H9 (cell line): ENCODE data around the gene WDPCP. TPM values are rescaled to one million over a fixed set of nuclear protein-coding genes. Genes with fewer than 3 reads are reported as not detected.
"Not testable (repeated sequence)": the region's sequence is repeated elsewhere in the genome, so short reads cannot be mapped to it uniquely, and the experiment has no call there.

Experiments used
- DNase-seq: peaks from one replicate; pipeline ENCODE4 v3.0.0-alpha.2; 2017
- H2AFZ ChIP-seq: one replicate; pipeline ENCODE4 v1.6.1; 2013; ENCODE audit warnings: mild to moderate bottlenecking, low read length, control low read depth, moderate library complexity
- H2AK5ac ChIP-seq: 2 replicates; pipeline ENCODE4 v1.6.1; 2013; ENCODE audit warnings: low read length, control low read depth, mixed read lengths; ENCODE audit not compliant: insufficient read length
- H2BK120ac ChIP-seq: one replicate; pipeline ENCODE4 v1.6.1; 2013; ENCODE audit warnings: low read depth, mild to moderate bottlenecking, low read length, control low read depth, inconsistent platforms; ENCODE audit not compliant: poor library complexity, severe bottlenecking
- H2BK12ac ChIP-seq: 2 replicates; pipeline ENCODE4 v1.6.1; 2013; ENCODE audit warnings: low read length, control low read depth, mixed read lengths, low read depth; ENCODE audit not compliant: insufficient read length
- H2BK15ac ChIP-seq: 2 replicates; pipeline ENCODE4 v1.6.1; 2013; ENCODE audit warnings: low read depth, low read length, control low read depth
- H2BK20ac ChIP-seq: one replicate; pipeline ENCODE4 v1.6.1; 2013; ENCODE audit warnings: low read depth, mild to moderate bottlenecking, low read length, control low read depth, inconsistent platforms; ENCODE audit not compliant: poor library complexity, severe bottlenecking
- H2BK5ac ChIP-seq: 2 replicates; pipeline ENCODE4 v1.6.1; 2013; ENCODE audit warnings: low read length, control low read depth, mixed read lengths; ENCODE audit not compliant: insufficient read length
- H3K14ac ChIP-seq: 2 replicates; pipeline ENCODE4 v1.6.1; 2013; ENCODE audit warnings: low read length, control low read depth; ENCODE audit not compliant: insufficient read depth
- H3K18ac ChIP-seq: 2 replicates; pipeline ENCODE4 v1.6.1; 2013; ENCODE audit warnings: low read depth, mild to moderate bottlenecking, mixed read lengths, low read length, control low read depth; ENCODE audit not compliant: insufficient read length
- H3K23ac ChIP-seq: 2 replicates; pipeline ENCODE4 v1.6.1; 2013; ENCODE audit warnings: low read length, control low read depth, mixed read lengths, low read depth; ENCODE audit not compliant: insufficient read length
- H3K23me2 ChIP-seq: 2 replicates; pipeline ENCODE4 v1.6.1; 2013; ENCODE audit warnings: low read depth, mild to moderate bottlenecking, mixed read lengths, low read length, control low read depth; ENCODE audit not compliant: insufficient read length, poor library complexity, severe bottlenecking
- H3K27ac ChIP-seq: 2 replicates; pipeline ENCODE4 v1.5.1; 2013; ENCODE audit warnings: low read length, control low read depth, mixed read lengths, low read depth; ENCODE audit not compliant: insufficient read length
- H3K27me3 ChIP-seq: 2 replicates; pipeline ENCODE4 v1.6.1; 2013; ENCODE audit warnings: low read length, control low read depth, inconsistent platforms; ENCODE audit not compliant: insufficient read depth
- H3K4ac ChIP-seq: 2 replicates; pipeline ENCODE4 v1.6.1; 2013; ENCODE audit warnings: low read depth, mild to moderate bottlenecking, control low read depth, inconsistent platforms, low read length, moderate library complexity
- H3K4me1 ChIP-seq: 2 replicates; pipeline ENCODE4 v1.6.1; 2013; ENCODE audit warnings: low read length, control low read depth, inconsistent platforms; ENCODE audit not compliant: insufficient read depth
- H3K4me2 ChIP-seq: 2 replicates; pipeline ENCODE4 v1.6.1; 2013; ENCODE audit warnings: low read length, control low read depth, mixed read lengths; ENCODE audit not compliant: insufficient read length, insufficient read depth
- H3K56ac ChIP-seq: 2 replicates; pipeline ENCODE4 v1.6.1; 2013; ENCODE audit warnings: low read depth, mild to moderate bottlenecking, mixed read lengths, low read length, control low read depth; ENCODE audit not compliant: insufficient read length
- H3K79me1 ChIP-seq: 2 replicates; pipeline ENCODE4 v1.6.1; 2013; ENCODE audit warnings: low read depth, mild to moderate bottlenecking, moderate library complexity, low read length, control low read depth, inconsistent platforms; ENCODE audit not compliant: insufficient read depth, poor library complexity, severe bottlenecking
- H3K79me2 ChIP-seq: 2 replicates; pipeline ENCODE4 v1.6.1; 2013; ENCODE audit warnings: low read length, control low read depth, inconsistent platforms; ENCODE audit not compliant: insufficient read depth
- H3K9ac ChIP-seq: 2 replicates; pipeline ENCODE4 v1.6.1; 2013; ENCODE audit warnings: low read length, control low read depth, mixed read lengths; ENCODE audit not compliant: insufficient read length; ENCODE audit errors: extremely low read depth
- H3K9me3 ChIP-seq: one replicate; pipeline ENCODE4 v1.6.1; 2013; ENCODE audit warnings: low read depth, low read length, inconsistent platforms; ENCODE audit not compliant: control insufficient read depth
- H3T11ph ChIP-seq: one replicate; pipeline ENCODE4 v1.6.1; 2013; ENCODE audit warnings: mild to moderate bottlenecking, low read length, control low read depth, inconsistent platforms
- H4K20me1 ChIP-seq: one replicate; pipeline ENCODE4 v1.6.1; 2013; ENCODE audit not compliant: control insufficient read depth, insufficient read length, insufficient read depth
- H4K5ac ChIP-seq: 2 replicates; pipeline ENCODE4 v1.6.1; 2013; ENCODE audit warnings: low read depth, mild to moderate bottlenecking, mixed read lengths, low read length, control low read depth; ENCODE audit not compliant: insufficient read length
- H4K8ac ChIP-seq: replicated peaks from 2 replicates; pipeline ENCODE4 v1.6.1; 2013; ENCODE audit warnings: low read length, control low read depth, mixed read lengths, low read depth; ENCODE audit not compliant: insufficient read length
- H4K91ac ChIP-seq: 2 replicates; pipeline ENCODE4 v1.6.1; 2013; ENCODE audit warnings: low read depth, mild to moderate bottlenecking, moderate library complexity, mixed read lengths, low read length, control low read depth; ENCODE audit not compliant: insufficient read length
- H3K27ac Mint-ChIP-seq, 3 experiments: 2 replicates in 2 of 3; 3 replicates in 1 of 3; pipeline ENCODE4 v1.8.0; 2020 to 2021; ENCODE audit warnings: mixed read lengths in 3 of 3, mild to moderate bottlenecking in 1 of 3, moderate library complexity in 1 of 3
- H3K27me3 Mint-ChIP-seq: 2 replicates; pipeline ENCODE4 v1.8.0; 2021; ENCODE audit warnings: low read depth, mild to moderate bottlenecking, moderate library complexity, mixed read lengths
- H3K36me3 Mint-ChIP-seq, 3 experiments: 2 replicates in 2 of 3; 3 replicates in 1 of 3; pipeline ENCODE4 v1.8.0; 2020 to 2021; ENCODE audit warnings: low read depth in 3 of 3, mixed read lengths in 3 of 3; ENCODE audit not compliant: insufficient read depth in 1 of 3
- H3K4me1 Mint-ChIP-seq, 2 experiments: 2 replicates each; pipeline ENCODE4 v1.8.0; 2020; ENCODE audit warnings: mixed read lengths in 2 of 2
- H3K4me3 Mint-ChIP-seq, 2 experiments: 2 replicates in 1 of 2; 3 replicates in 1 of 2; pipeline ENCODE4 v1.8.0; 2020 to 2021; ENCODE audit warnings: mild to moderate bottlenecking in 2 of 2, mixed read lengths in 2 of 2, moderate library complexity in 1 of 2
- H3K9me3 Mint-ChIP-seq, 2 experiments: 2 replicates in 1 of 2; 3 replicates in 1 of 2; pipeline ENCODE4 v1.8.0; 2020; ENCODE audit warnings: mild to moderate bottlenecking in 2 of 2, mixed read lengths in 2 of 2, moderate library complexity in 1 of 2
- WGBS: extraction: QIAGEN DNeasy Blood & Tissue Kit; methylation state at CpG from one replicate; pipeline ENCODE4 v1.1.7; 2013; ENCODE audit warnings: missing lambda C conversion rate, low lambda C conversion rate, mixed read lengths; ENCODE audit not compliant: insufficient read length; ENCODE audit errors: extremely low coverage; 5-methylcytosine and 5-hydroxymethylcytosine counted together
- total RNA-seq: library from RNA; stranded (reverse); gene quantifications from 2 replicates; pipeline ENCODE4 v1.2.1, GENCODE V29; 2021

WDPCP gene
- total RNA-seq, 1 experiment from 2014 or later = 22.4 TPM

GRCh38 chr2:63573026-63573425 is 15.3 kb downstream of the WDPCP start:
- not testable (repeated sequence) for H3K27me3 Mint-ChIP-seq, H3K14ac ChIP-seq, H3K56ac ChIP-seq, H2BK5ac ChIP-seq, DNase-seq, H3K9ac ChIP-seq, H3K4me1 ChIP-seq, H4K8ac ChIP-seq, H2BK12ac ChIP-seq, H3K4ac ChIP-seq, H3K4me2 ChIP-seq, H3K23ac ChIP-seq, H3K79me1 ChIP-seq, H3K18ac ChIP-seq, H3T11ph ChIP-seq, H2BK120ac ChIP-seq, H3K23me2 ChIP-seq, H4K20me1 ChIP-seq, H2AK5ac ChIP-seq, H3K9me3 ChIP-seq, H3K79me2 ChIP-seq, H2BK15ac ChIP-seq, H3K27me3 ChIP-seq, H2AFZ ChIP-seq, H4K5ac ChIP-seq, H4K91ac ChIP-seq, H2BK20ac ChIP-seq
- Mint-ChIP-seq H3K9me3 (peaks cover 12 to 14% of the 10 kb centered on the region in 2 experiments), H3K4me3 (peak overlapping the region in 1 of 2 experiments; percentile 79; a peak in 4 of 5 replicates), H3K4me1 (peaks cover 53 to 67% of the 10 kb centered on the region in 2 experiments), H3K36me3 (peaks cover 16 to 35% (median 19%) of the 10 kb centered on the region in 3 experiments), H3K27ac (peak overlapping the region; percentile 94 to 99 (median 98))
- WGBS = no CpG with 5 or more reads among the region's 3 CpGs
- peak overlapping the region; percentile 90 for H3K27ac ChIP-seq
